GM12864 (cell line): ENCODE measurements around the gene IRAK4.

ENCODE experiments used
- DNase-seq: peaks from one replicate; pipeline ENCODE4 v3.0.0-alpha.2; 2011; ENCODE audit warnings: low read depth
- H3K4me3 ChIP-seq: 2 replicates; pipeline ENCODE4 v1.5.1; 2011; ENCODE audit warnings: mild to moderate bottlenecking, low read depth, low read length, control low read depth
- CTCF ChIP-seq: IDR thresholded peaks from 2 replicates; pipeline ENCODE4 v1.5.1; 2011; ENCODE audit warnings: low read depth, mild to moderate bottlenecking, moderate library complexity, low read length, control low read depth, inconsistent platforms; ENCODE audit errors: missing control alignments

Gene IRAK4

DNA sequence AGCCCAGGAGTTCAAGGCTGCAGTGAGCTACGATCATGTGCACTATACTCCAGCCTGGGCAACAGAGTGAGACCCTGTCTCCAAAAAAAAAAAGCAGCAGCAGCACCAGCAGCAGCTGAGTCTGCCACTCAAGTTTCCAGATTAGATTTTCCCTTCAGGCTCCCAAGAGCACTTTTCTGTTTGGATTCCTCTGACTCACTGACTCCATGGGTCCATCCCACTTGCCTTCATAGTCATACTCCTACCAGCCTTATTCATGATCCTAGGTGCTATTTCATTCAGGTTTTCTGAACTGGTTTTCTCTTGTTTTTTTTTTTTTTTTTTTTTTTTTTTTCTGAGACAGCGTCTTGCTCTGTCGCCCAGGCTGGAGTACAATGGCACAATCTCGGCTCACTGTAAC lies 54.2 kb downstream of the IRAK4 start:
- TF ChIP-seq CTCF: no peak
- DNase-seq: no peak
- no peak overlapping the region for H3K4me3 ChIP-seq

- no peak for TF ChIP-seq CTCF
- DNase-seq: no peak
- H3K4me3 ChIP-seq: no peak overlapping the region
These were observed 56.7 kb downstream of the IRAK4 start for GRCh38 chr12:43815416-43815815.

GRCh38 chr12:43816168-43816567 lies 57.4 kb downstream of the IRAK4 start:
- H3K4me3 ChIP-seq: no peak overlapping the region
- DNase-seq: no peak
- TF ChIP-seq CTCF: no peak

DNA sequence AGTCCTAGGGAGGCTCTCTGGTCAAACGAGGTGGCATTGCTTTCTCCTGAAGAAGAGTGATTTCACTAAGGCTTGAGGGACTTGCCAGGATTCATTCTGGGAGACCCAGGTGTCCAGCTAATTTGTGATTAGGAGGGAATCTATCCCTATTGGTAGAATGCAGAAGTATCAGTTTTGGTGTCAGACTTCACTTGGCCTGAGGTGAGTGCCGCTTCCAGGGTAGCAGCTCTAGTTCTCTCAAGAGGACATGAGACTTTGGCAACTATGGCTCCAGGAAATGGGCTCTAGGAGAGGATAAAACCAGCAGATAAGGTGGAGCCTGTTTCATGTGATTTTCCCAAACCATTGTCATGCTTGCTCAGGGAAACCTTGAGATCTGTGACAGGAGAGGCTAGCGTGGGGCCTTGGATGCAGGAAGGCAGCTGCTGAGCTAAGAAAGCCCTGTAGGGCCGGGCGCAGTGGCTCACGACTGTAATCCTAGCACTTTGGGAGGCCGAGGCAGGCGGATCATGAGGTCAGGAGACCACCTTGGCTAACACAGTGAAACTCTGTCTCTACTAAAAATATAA lies 65.5 kb downstream of the IRAK4 start:
- TF ChIP-seq CTCF: no peak
- H3K4me3 ChIP-seq: no peak overlapping the region
- no peak for DNase-seq

- DNase-seq: no peak
- H3K4me3 ChIP-seq: no peak overlapping the region
- no peak for TF ChIP-seq CTCF
These were observed 67.9 kb downstream of the IRAK4 start for GRCh38 chr12:43826681-43827080.

DNA sequence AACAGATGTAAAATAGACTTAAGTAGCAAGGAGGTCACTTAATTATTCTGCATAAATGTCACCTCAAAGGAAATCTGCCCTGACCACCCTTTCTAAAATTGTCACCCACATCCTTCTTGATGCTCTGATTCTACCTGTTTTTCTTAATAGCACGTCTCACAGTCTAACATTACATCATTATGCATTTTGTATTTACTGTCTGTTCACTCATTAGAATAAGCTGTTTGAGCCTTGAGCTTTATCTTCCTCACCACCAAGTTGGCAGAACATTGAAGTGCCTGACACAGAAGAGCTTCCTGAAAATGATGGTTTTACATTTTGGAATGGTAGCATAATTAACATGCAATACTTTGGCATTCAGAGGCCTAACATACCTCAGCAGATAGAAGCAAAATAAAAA lies 68.3 kb downstream of the IRAK4 start:
- no peak for TF ChIP-seq CTCF
- no peak overlapping the region for H3K4me3 ChIP-seq
- DNase-seq: no peak

DNA sequence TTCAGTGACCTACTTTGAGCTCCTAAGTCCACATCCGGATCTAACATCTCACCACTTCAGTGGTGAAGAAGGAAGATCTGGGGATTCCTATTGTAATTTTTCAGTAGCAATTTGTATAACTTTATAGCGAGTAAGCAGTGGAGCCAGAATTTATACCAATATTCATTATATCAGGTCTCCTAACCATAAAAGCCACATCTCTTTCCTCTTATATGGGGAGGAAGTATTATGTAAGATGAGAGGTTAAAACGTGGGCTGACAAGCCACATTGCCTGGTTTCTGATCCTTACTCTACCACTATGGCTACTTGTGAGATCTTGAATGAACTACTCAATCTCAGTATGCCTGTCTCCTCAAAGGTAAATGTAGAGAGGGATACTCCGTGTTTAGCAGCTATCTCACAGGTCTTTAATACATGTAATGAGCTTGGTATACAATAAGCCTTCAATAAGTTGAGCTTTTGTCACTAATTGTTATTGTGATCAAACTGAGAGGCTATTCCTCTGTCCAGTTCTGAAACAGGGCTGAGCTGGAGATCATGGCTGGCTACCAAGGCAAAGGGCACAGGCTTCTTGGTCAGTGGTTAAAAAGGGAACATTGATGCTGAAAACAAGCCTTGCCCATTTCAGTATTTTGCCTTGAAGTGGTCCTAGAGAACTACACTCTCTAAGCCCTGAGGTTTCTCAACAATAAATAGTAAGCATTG lies 73.9 kb downstream of the IRAK4 start:
- no peak for DNase-seq

More for the DNA sequence above, 73.9 kb downstream of the IRAK4 start:
- no peak overlapping the region for H3K4me3 ChIP-seq
- no peak for TF ChIP-seq CTCF
